GM21423 (cell line): ENCODE results near the gene CDH4.

Experiments used
- ATAC-seq: cut with Tn5 transposase; IDR thresholded peaks from one replicate; pipeline ENCODE4 v1.9.1; 2021; ENCODE audit warnings: mild to moderate bottlenecking, moderate library complexity; ENCODE audit not compliant: unreplicated experiment

CDH4 gene

GRCh38 chr20:61480158-61480825, 228.2 kb downstream of the CDH4 start:
- ATAC-seq, result no peak

- ATAC-seq, result no peak
These were observed 230.2 kb downstream of the CDH4 start for GRCh38 chr20:61482056-61482887.

GRCh38 chr20:61482901-61483300, 230.8 kb downstream of the CDH4 start:
- ATAC-seq, result no peak

GRCh38 chr20:61483336-61484067, 231.4 kb downstream of the CDH4 start:
- ATAC-seq, result no peak

GRCh38 chr20:61486198-61486597, 234.1 kb downstream of the CDH4 start:
- no peak for ATAC-seq

GRCh38 chr20:61487346-61487996, 235.4 kb downstream of the CDH4 start:
- no peak for ATAC-seq

- ATAC-seq, result no peak
These were observed 235.9 kb downstream of the CDH4 start for GRCh38 chr20:61487997-61488371.

- ATAC-seq, result no peak
These were observed 238.7 kb downstream of the CDH4 start for GRCh38 chr20:61490721-61491120.

- ATAC-seq, result no peak
These were observed 240.0 kb downstream of the CDH4 start for GRCh38 chr20:61492065-61492464.

GRCh38 chr20:61493798-61494305, 241.8 kb downstream of the CDH4 start:
- no peak for ATAC-seq

GRCh38 chr20:61494763-61495575, 242.9 kb downstream of the CDH4 start:
- ATAC-seq, result no peak

- no peak for ATAC-seq
These were observed 245.1 kb downstream of the CDH4 start for GRCh38 chr20:61497029-61497627.

GRCh38 chr20:61499859-61500554, 247.9 kb downstream of the CDH4 start:
- no peak for ATAC-seq

GRCh38 chr20:61500791-61501321, 248.8 kb downstream of the CDH4 start:
- no peak for ATAC-seq

- ATAC-seq, result no peak
These were observed 250.4 kb downstream of the CDH4 start for GRCh38 chr20:61502433-61502832.

GRCh38 chr20:61503106-61503505, 251.0 kb downstream of the CDH4 start:
- ATAC-seq, result no peak

GRCh38 chr20:61505508-61505907, 253.4 kb downstream of the CDH4 start:
- ATAC-seq, result no peak

GRCh38 chr20:61507778-61508177, 255.7 kb downstream of the CDH4 start:
- no peak for ATAC-seq
